NCI-H2196 treated with DMSO at 0.1 percent for 48 hours (cell line): Measurements from ENCODE around the gene MN1.

ENCODE experiments used
- DNase-seq: peaks from one replicate; lab custom pipeline; 2025; ENCODE audit not compliant: unreplicated experiment; lab: John Stamatoyannopoulos, UW

The MN1 gene

GRCh38 chr22:27827604-27828587, 26.3 kb upstream of the MN1 start:
- DNase-seq = no peak

GRCh38 chr22:27825174-27825573, 23.6 kb upstream of the MN1 start:
- no peak for DNase-seq

GRCh38 chr22:27823221-27823620, 21.7 kb upstream of the MN1 start:
- no peak for DNase-seq

GRCh38 chr22:27820896-27821866, 19.6 kb upstream of the MN1 start:
- no peak for DNase-seq

- DNase-seq = no peak
Measured at GRCh38 chr22:27816552-27816951, 15.0 kb upstream of the MN1 start.

GRCh38 chr22:27815826-27816530, 14.4 kb upstream of the MN1 start:
- DNase-seq = no peak

GRCh38 chr22:27814993-27815392, 13.4 kb upstream of the MN1 start:
- DNase-seq = no peak

GRCh38 chr22:27811778-27812177, 10.2 kb upstream of the MN1 start:
- no peak for DNase-seq

- DNase-seq = peak; percentile 27
Measured at GRCh38 chr22:27810609-27811151, 9.1 kb upstream of the MN1 start.

- no peak for DNase-seq
Measured at GRCh38 chr22:27809700-27810608, 8.4 kb upstream of the MN1 start.

- no peak for DNase-seq
Measured at GRCh38 chr22:27809226-27809603, 7.7 kb upstream of the MN1 start.

- no peak for DNase-seq
Measured at GRCh38 chr22:27808451-27809225, 7.1 kb upstream of the MN1 start.

- no peak for DNase-seq
Measured at GRCh38 chr22:27805841-27806240, 4.3 kb upstream of the MN1 start.

GRCh38 chr22:27804470-27805297, 3.1 kb upstream of the MN1 start:
- DNase-seq = no peak

- no peak for DNase-seq
Measured at GRCh38 chr22:27803841-27804415, 2.4 kb upstream of the MN1 start.

GRCh38 chr22:27802346-27803073, 954 bp upstream of the MN1 start:
- DNase-seq = no peak

GRCh38 chr22:27801202-27801615, 347 bp downstream of the MN1 start:
- no peak for DNase-seq
